ENCODE results near the gene FLNB.
A peak's percentile ranks its signal among the peaks of the same experiment; 100 is the strongest.

FLNB gene

GRCh38 chr3:58150130-58150809 is 142.0 kb downstream of the FLNB start:
- DNase-seq, result no peak

- no peak for DNase-seq
These were observed 142.6 kb downstream of the FLNB start for GRCh38 chr3:58150810-58151199.

GRCh38 chr3:58151637-58152036 is 143.4 kb downstream of the FLNB start:
- DNase-seq, result no peak

GRCh38 chr3:58152225-58153015 is 144.2 kb downstream of the FLNB start:
- DNase-seq, result no peak

GRCh38 chr3:58153371-58153770 is 145.1 kb downstream of the FLNB start:
- DNase-seq, result no peak

- no peak for DNase-seq
These were observed 146.6 kb downstream of the FLNB start for GRCh38 chr3:58154626-58155449.

- DNase-seq, result no peak
These were observed 147.6 kb downstream of the FLNB start for GRCh38 chr3:58155838-58156237.

- no peak for DNase-seq
These were observed 149.5 kb downstream of the FLNB start for GRCh38 chr3:58157700-58158099.

GRCh38 chr3:58158442-58159153 is 150.4 kb downstream of the FLNB start:
- DNase-seq, result no peak

GRCh38 chr3:58160399-58160798 is 152.2 kb downstream of the FLNB start:
- no peak for DNase-seq

GRCh38 chr3:58161435-58162398 is 153.5 kb downstream of the FLNB start:
- no peak for DNase-seq

- DNase-seq, result no peak
These were observed 155.0 kb downstream of the FLNB start for GRCh38 chr3:58163234-58163633.

GRCh38 chr3:58164199-58164879 is 156.1 kb downstream of the FLNB start:
- peak; percentile 66 for DNase-seq

GRCh38 chr3:58164906-58165821 is 156.9 kb downstream of the FLNB start:
- peak; percentile 5 for DNase-seq

- no peak for DNase-seq
These were observed 159.5 kb downstream of the FLNB start for GRCh38 chr3:58167431-58168351.

- no peak for DNase-seq
These were observed 160.3 kb downstream of the FLNB start for GRCh38 chr3:58168498-58168897.

GRCh38 chr3:58169371-58169770 is 161.1 kb downstream of the FLNB start:
- no peak for DNase-seq

- DNase-seq, result no peak
These were observed 162.2 kb downstream of the FLNB start for GRCh38 chr3:58170376-58170775.

GRCh38 chr3:58171126-58171525 is 162.9 kb downstream of the FLNB start:
- no peak for DNase-seq
